Gastroesophageal sphincter (tissue), 3 donors: ENCODE data around the gene SCN1B.

Source experiments
- EP300 ChIP-seq: sonication (generic); formaldehyde crosslinking; IDR thresholded peaks from one replicate; pipeline ENCODE4 v1.6.1; 2017; ENCODE audit warnings: antibody characterized with exemption, mild to moderate bottlenecking
- POLR2A ChIP-seq, 2 donors: fragments of 450-650 bp; IDR thresholded peaks; one replicate each; pipeline ENCODE4 v1.6.1; 2017; ENCODE audit warnings: antibody characterized with exemption in 2 of 2, mild to moderate bottlenecking in 2 of 2, moderate library complexity in 1 of 2
- POLR2AphosphoS5 ChIP-seq: sonication (generic); formaldehyde crosslinking; IDR thresholded peaks from one replicate; pipeline ENCODE4 v1.6.1; 2017; ENCODE audit warnings: antibody characterized with exemption
- TF ChIP-seq, protein P1 (sequence below), 4 experiments: fragments of 200-600 bp in 2 of 4; fragments of 450-650 bp in 2 of 4; sonication (generic) in 1 of 4; IDR thresholded peaks; one replicate each; pipeline ENCODE4 v1.5.1; 2017 to 2019; ENCODE audit warnings: antibody characterized with exemption in 4 of 4, mild to moderate bottlenecking in 2 of 4, moderate library complexity in 2 of 4

GRCh38 chr19:35043906-35044305, 13.6 kb downstream of the SCN1B start:
- TF ChIP-seq, protein P1, sequence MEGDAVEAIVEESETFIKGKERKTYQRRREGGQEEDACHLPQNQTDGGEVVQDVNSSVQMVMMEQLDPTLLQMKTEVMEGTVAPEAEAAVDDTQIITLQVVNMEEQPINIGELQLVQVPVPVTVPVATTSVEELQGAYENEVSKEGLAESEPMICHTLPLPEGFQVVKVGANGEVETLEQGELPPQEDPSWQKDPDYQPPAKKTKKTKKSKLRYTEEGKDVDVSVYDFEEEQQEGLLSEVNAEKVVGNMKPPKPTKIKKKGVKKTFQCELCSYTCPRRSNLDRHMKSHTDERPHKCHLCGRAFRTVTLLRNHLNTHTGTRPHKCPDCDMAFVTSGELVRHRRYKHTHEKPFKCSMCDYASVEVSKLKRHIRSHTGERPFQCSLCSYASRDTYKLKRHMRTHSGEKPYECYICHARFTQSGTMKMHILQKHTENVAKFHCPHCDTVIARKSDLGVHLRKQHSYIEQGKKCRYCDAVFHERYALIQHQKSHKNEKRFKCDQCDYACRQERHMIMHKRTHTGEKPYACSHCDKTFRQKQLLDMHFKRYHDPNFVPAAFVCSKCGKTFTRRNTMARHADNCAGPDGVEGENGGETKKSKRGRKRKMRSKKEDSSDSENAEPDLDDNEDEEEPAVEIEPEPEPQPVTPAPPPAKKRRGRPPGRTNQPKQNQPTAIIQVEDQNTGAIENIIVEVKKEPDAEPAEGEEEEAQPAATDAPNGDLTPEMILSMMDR (IDR thresholded peaks at IDR 0.05), result no peak
- no peak for TF ChIP-seq POLR2A (IDR thresholded peaks at IDR 0.05)
- no peak for TF ChIP-seq EP300
- no peak for TF ChIP-seq POLR2AphosphoS5
